AG04450 (cell line): ENCODE results near the gene C6orf132. TPM values are rescaled to one million over a fixed set of nuclear protein-coding genes. Genes with fewer than 3 reads are reported as not detected.

ENCODE experiments used
- CTCF ChIA-PET: fragments of 300-600, 350-600 bp; formaldehyde crosslinking; extraction: SDS; loops from one replicate; lab custom pipeline; 2022; ENCODE audit warnings: antibody characterized with exemption, inconsistent platforms; lab: Charles Lee
- POLR2A ChIA-PET: fragments of 350-600 bp; formaldehyde crosslinking; extraction: SDS; loops from one replicate; lab custom pipeline; 2021; ENCODE audit warnings: antibody characterized with exemption, inconsistent platforms; lab: Yijun Ruan, JAX
- DNase-seq: peaks from one replicate; pipeline ENCODE4 v3.0.0-alpha.2; 2011; ENCODE audit warnings: low read depth, low spot score
- H3K27ac ChIP-seq: one replicate; pipeline ENCODE4 v1.5.1; 2012; ENCODE audit warnings: low read depth, low read length, control low read depth
- H3K27me3 ChIP-seq: one replicate; pipeline ENCODE4 v1.6.0; 2012; ENCODE audit warnings: low read length; ENCODE audit not compliant: control insufficient read depth, insufficient read depth
- H3K4me3 ChIP-seq: 2 replicates; pipeline ENCODE4 v1.5.1; 2011; ENCODE audit warnings: mild to moderate bottlenecking, low read depth, low read length, control low read depth
- H3K9me3 ChIP-seq: 2 replicates; pipeline ENCODE4 v1.5.1; 2012; ENCODE audit warnings: low read length; ENCODE audit not compliant: control insufficient read depth, insufficient read depth
- polyA minus RNA-seq: library from RNA; depleted of rRNA, polyadenylated mRNA; stranded (reverse); fragments of >200 nt; gene quantifications from 2 replicates; pipeline ENCODE4 v1.2.3, GENCODE V29; 2011; rRNA and poly(A)+ RNA removed
- polyA plus RNA-seq: library from polyadenylated mRNA; depleted of rRNA; stranded (reverse); fragments of >200 nt; gene quantifications from 2 replicates; pipeline ENCODE4 v1.2.3, GENCODE V29; 2011; rRNA removed
- TF ChIP-seq, protein P1 (sequence below): IDR thresholded peaks from 2 replicates; pipeline ENCODE4 v1.5.1; 2011; ENCODE audit warnings: low read depth, low read length, control low read depth, inconsistent platforms

The C6orf132 gene
- polyA plus RNA-seq = 0.68 and 1.1 TPM in 2 replicates
- polyA minus RNA-seq = 0.52 and 1.2 TPM in 2 replicates

DNA sequence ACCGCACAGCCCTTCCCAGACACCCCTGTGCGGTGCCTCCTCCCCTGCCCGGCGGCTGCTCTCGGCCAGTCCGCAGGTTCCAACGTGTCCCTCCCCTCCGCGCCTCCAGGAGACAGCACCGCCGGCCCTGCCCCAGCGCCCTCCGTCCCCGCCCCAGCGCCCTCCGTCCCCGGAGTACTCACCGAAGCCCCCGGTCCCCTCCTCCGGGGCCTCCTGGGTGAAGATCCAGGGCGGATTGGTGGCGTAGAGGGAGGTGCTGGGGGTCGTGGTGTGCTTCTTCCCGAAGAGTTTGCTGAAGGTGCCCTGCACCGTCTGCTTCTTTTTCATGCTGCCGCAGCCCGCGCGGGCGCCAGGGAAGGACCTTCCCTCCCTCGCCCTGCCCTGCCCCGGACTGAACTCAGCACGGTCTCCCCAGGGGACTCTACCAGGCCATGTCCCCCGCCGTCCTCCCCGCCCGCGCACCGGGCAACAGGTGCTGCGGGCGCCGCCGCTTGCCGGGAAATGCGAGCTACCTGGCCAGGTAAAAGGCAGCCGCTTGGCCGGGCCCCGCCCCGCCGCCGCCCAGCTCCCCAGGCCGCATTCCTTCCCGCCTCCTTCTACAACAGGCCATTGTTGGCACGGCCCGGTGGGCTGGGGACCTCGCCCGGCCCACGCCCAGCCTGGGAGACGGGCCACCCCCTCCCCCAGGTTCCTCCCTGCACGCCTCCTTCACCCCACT lies at the start of gene C6orf132:
TSS of gene C6orf132 (minus strand) at position 503 of the 718 bp plus-strand sequence. CDS start at position 327, 176 bp downstream.
- Histone ChIP-seq H3K27me3 (no peaks in the 10 kb centered on the region), H3K9me3 (no peaks in the 10 kb centered on the region; the same call in 1 of the 2 replicates), H3K27ac (peak within 1 kb of the TSS; percentile 97), H3K4me3 (peak within 1 kb of the TSS; percentile 64)
- ChIA-PET POLR2A (interaction anchor here (0.6 to 1.1 kb wide), 2 partner anchors 22 to 101 kb away, joined by 3 to 6 read pairs; no protein-coding TSS in a partner anchor), CTCF (interaction anchor here (0.8 to 1.0 kb wide), 2 partner anchors 38 to 72 kb away, joined by 3 to 4 read pairs; no protein-coding TSS in a partner anchor)
- DNase-seq = no peak
- TF ChIP-seq, protein P1, sequence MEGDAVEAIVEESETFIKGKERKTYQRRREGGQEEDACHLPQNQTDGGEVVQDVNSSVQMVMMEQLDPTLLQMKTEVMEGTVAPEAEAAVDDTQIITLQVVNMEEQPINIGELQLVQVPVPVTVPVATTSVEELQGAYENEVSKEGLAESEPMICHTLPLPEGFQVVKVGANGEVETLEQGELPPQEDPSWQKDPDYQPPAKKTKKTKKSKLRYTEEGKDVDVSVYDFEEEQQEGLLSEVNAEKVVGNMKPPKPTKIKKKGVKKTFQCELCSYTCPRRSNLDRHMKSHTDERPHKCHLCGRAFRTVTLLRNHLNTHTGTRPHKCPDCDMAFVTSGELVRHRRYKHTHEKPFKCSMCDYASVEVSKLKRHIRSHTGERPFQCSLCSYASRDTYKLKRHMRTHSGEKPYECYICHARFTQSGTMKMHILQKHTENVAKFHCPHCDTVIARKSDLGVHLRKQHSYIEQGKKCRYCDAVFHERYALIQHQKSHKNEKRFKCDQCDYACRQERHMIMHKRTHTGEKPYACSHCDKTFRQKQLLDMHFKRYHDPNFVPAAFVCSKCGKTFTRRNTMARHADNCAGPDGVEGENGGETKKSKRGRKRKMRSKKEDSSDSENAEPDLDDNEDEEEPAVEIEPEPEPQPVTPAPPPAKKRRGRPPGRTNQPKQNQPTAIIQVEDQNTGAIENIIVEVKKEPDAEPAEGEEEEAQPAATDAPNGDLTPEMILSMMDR = no peak

GRCh38 chr6:42190554-42191183 lies 48.2 kb upstream of the C6orf132 start:
- TF ChIP-seq, protein P1 = no peak
- Histone ChIP-seq H3K27ac (peak overlapping the region; percentile 73), H3K4me3 (no peak overlapping the region), H3K27me3 (no peaks in the 10 kb centered on the region), H3K9me3 (no peaks in the 10 kb centered on the region)
- CTCF ChIA-PET = interaction anchor here (0.6 to 0.9 kb wide), 3 partner anchors 24 to 390 kb away, joined by 3 to 11 read pairs (median 6); no protein-coding TSS in a partner anchor
- POLR2A ChIA-PET = interaction anchor here (0.7 to 1.4 kb wide), 3 partner anchors 10 to 26 kb away, joined by 3 to 14 read pairs (median 6); no protein-coding TSS in a partner anchor
- peak; percentile 69 for DNase-seq

- no peak for DNase-seq
- H3K27ac ChIP-seq = no peak overlapping the region
- H3K27me3 ChIP-seq = no peaks in the 10 kb centered on the region
- POLR2A ChIA-PET = no interaction called here
- no peak overlapping the region for H3K4me3 ChIP-seq
- CTCF ChIA-PET = interaction anchor here (1.1 to 2.2 kb wide), 3 partner anchors 20 to 359 kb away, joined by 3 to 11 read pairs (median 5); no protein-coding TSS in a partner anchor
- TF ChIP-seq, protein P1 = no peak
- H3K9me3 ChIP-seq = no peaks in the 10 kb centered on the region
Observed at GRCh38 chr6:42188406-42188805, 46.0 kb upstream of the C6orf132 start.

DNA sequence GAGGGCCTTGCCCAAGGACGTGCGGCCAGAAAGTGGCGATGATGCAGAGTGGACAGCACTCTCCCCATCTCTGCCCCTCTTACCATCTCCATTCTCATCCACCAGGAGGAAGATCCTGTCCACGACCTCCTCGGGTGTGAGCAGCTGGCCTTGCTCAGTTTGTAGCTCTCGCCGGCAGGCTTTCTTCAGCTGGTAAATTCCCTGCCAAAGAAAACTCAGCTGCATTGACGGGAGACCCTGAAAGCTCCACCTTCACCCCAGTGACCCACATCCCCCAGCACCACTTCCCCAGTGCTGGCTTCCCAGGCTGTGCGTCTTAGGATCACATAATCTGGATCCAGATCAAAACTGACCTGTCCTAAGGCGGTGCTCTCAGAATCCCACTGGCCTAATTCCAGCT lies 43.2 kb upstream of the C6orf132 start:
- ChIA-PET POLR2A (interaction anchor here (2.4 kb wide), 1 partner anchor 15 kb away, joined by 8 read pairs; no protein-coding TSS in a partner anchor), CTCF (interaction anchor here (0.5 to 1.6 kb wide), 2 partner anchors 29 to 111 kb away, joined by 3 to 9 read pairs; no protein-coding TSS in a partner anchor)
- Histone ChIP-seq H3K9me3 (no peaks in the 10 kb centered on the region), H3K27me3 (no peaks in the 10 kb centered on the region), H3K27ac (no peak overlapping the region), H3K4me3 (no peak overlapping the region)
- TF ChIP-seq, protein P1 = peak; percentile 21; the same call in 1 of the 2 replicates
- DNase-seq = no peak
